ENCODE measurements around the gene TRIM17.
"Not testable (repeated sequence)": the region's sequence is repeated elsewhere in the genome, so short reads cannot be mapped to it uniquely, and the experiment has no call there.

Gene TRIM17

GRCh38 chr1:228446852-228447251 is 30.2 kb upstream of the TRIM17 start:
- no peak for DNase-seq

DNA sequence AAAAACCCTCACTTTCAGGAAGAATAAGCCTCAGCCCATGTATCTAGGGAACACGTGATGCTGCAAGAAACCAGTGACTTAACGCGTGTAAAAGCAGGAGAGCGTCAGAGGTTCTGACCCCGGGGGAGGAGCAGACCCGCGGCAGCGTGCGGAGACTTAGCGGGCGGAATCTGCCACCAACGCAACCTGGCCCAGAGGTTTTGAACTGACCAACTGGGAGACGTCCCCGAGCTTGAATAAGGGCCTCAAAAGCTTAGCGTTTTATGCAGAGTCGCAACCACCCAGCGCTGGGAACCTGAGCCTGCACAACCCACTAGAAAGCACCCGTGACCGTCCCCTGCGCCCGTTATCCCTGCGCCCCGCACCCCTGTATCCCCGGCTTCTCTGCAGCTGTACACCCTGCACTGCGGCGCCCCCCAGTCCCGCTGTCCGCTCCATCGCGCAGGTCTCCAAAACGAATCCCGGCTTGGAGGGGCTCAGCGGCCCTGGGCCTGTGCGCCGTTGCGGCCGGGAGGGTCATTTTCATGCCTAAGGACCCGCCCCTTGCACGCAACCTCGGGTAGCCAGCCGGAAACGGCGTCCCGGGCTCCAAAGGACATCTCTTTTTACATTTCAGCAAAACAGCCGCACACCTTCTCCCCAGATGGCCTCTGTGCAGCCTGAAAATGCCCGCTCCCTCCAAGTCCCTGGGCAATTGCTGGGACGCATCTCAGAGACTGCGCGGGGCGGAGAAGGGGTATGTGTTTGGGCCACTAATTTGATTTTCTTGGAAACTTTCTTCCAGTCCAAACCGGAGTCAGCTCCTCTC is 29.4 kb upstream of the TRIM17 start:
- DNase-seq = no peak

- no peak for DNase-seq
Measured at GRCh38 chr1:228445490-228445842, 28.8 kb upstream of the TRIM17 start.

GRCh38 chr1:228443395-228443794 is 26.7 kb upstream of the TRIM17 start:
- DNase-seq = no peak

- DNase-seq = no peak
Measured at GRCh38 chr1:228440761-228441500, 24.3 kb upstream of the TRIM17 start.

DNA sequence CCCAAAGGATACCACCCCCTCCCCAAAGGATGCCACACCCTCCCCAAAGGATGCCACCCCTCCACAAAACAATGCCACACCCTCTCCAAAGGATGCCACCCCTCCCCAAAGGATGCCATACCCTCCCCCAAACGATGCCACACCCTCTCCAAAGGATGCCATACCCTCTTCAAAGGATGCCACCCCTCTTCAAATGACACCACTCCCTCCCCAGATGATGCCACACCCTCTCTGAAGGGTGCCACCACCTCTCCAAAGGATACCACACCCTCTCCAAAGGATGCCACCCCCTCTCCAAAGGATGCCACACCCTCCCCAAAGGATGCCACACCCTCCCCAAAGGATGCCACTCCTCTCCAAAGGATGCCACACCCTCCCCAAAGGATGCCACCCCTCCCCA is 21.6 kb upstream of the TRIM17 start:
- no peak for DNase-seq

- DNase-seq = no peak
Measured at GRCh38 chr1:228437424-228437962, 20.8 kb upstream of the TRIM17 start.

DNA sequence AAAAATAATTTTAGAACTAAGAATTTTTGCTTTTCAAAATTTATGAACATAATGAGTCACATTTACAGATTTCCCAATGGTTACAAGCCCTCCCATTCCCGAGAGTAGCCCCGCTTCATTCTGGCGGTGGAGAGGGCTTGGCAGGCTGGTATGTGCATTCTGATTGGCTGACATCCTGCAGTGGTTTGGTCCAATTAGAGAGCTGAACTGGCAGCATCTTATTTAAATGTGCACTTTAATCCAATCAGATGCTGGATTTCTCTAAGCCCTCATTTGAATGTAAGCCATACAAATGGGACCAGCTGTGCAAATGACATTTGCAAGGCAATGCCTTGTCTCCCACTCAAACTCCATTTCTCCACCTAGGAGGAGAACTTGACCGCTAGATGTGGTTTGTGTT is 18.0 kb upstream of the TRIM17 start:
- DNase-seq = no peak

GRCh38 chr1:228433337-228434053 is 16.8 kb upstream of the TRIM17 start:
- not testable (repeated sequence) for DNase-seq

DNA sequence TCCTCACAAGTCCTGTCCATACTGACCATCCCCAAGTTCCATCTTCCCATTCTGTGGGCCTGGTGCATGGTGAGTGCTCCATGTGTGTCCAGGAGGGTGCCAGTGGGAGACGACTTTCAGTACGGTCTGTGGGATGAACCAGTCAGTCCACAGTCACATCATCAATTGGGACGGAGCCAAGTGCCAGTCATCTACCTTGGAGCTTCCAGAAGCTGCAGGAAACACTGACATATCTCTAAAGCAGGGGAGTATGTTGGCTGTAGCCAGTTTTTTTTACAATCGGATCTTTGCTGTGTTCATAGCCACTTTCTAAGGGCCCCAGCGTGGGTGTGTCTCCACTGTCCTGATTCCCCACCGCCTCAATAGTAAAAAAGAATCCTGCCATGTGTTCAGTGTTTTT is 13.6 kb upstream of the TRIM17 start:
- DNase-seq = no peak

DNA sequence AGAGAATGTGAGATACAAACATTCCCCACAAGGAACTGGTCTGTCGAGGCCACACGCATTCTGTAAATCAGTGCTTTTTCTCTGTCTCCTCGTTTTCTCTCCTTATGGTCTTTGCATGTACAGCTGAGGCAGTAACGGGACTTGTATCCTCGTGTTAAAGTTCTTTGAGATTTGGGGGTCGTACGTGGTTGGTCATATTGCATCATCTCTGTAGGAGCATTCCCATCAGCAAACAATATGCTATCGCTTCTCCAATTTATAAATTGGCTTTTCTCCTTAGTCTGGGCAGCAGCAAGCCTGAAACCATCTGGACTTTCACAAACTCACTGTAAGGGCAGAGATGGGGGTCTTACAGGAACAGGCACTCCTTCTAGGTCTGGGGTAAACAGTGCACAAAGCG is 13.0 kb upstream of the TRIM17 start:
- no peak for DNase-seq

- DNase-seq = no peak
Measured at GRCh38 chr1:228429007-228429406, 12.3 kb upstream of the TRIM17 start.

DNA sequence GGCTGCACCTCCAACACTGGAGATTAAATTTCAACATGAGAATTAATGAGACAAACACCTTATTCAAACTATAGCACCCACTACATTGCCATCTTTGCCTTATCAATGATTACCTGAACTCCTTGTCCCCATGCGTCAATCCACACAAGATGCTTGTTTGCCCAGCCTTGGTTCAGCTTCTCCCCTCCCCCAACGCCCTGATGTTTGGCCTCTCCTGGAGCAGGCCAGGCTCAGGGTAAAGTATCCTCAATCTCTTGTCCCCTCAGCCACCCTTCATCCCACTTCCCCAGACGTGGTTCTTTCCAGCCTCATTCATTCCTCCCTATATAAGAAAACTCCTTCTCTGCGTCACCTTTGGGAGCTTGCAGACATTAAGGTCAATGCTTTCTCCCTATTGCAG is 11.8 kb upstream of the TRIM17 start:
- no peak for DNase-seq

- no peak for DNase-seq
Measured at GRCh38 chr1:228426518-228427175, 10.0 kb upstream of the TRIM17 start.

DNA sequence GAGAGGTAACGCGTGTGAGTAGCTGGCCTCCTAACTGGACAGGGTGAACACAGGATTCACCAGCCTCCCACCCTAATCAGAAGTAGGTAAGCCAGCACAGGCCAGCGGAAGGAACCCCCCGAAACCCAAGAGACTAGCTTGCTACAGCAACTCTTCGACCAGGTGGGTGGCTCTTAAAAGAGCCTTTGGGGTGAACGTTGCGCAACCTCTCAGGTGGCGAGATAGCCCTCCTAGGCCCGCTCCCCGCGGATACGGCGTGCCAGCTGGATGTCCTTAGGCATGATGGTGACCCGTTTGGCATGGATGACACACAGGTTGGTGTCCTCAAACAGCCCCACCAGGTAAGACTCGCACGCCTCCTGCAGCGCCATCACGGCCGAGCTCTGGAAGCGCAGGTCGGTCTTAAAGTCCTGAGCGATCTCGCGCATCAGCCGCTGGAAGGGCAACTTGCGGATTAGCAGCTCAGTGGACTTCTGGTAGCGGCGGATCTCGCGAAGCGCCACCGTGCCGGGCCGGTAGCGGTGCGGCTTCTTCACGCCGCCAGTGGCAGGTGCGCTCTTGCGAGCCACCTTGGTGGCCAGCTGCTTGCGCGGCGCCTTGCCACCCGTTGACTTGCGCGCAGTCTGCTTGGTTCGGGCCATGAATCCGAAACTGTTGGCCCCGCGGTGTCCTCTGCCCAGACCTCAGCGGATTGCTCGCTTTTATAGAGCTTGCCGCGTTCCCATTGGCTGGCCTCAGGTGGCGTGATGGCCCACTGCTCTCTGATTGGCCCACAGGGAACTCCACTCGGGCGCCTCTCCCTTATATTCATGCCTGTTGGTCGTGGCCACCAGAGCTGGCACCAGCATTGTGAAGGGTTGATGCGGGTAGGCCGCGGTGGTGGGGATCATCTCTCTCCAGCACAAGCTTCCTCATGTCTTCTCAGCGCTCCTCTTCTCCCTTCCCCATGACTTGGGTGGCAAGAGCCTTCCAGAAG is 8.3 kb upstream of the TRIM17 start:
- DNase-seq = no peak

GRCh38 chr1:228423404-228424053 is 6.9 kb upstream of the TRIM17 start:
- no peak for DNase-seq

DNA sequence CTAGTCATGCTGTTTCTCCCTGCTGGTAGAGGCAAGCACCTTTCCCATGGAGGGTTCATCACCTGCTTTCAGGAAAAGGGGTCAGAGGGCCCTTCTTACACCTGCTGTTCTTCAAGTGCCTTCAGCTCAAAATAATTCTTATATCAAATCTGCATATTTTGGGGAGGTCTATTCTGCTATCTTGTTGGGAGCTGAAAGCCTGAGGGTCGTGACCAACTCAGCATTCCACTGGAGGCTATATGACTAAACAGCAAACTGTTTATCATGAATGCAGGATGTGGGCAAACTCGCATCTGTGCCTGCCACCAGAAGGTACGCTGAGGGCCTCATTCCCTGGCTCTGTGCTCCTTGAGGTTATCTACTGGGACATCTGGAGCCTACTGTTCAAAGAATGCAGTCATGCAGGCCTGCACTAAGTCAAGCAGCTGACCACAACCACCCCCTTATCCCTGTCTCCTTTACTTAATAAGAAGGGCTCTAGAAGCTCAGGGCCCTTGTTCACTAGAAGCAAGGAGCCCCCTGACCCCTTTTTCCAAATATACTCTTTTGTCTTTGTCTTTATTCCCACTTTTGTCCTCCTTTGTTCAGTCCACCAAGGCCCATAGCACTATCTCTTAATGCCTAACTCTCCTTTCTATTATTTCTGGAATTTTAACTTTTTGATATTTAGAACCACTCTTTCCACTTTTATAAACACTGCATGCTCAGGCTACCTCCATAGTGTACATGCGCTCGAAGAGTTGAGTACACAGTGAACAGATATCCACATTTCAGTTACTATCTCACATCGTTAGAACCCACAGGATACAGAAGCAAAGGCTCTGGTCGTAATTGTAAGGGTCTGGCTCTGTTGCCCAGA is 4.5 kb upstream of the TRIM17 start:
- DNase-seq = no peak

- DNase-seq = no peak
Measured at GRCh38 chr1:228417483-228418203, 982 bp upstream of the TRIM17 start.

DNA sequence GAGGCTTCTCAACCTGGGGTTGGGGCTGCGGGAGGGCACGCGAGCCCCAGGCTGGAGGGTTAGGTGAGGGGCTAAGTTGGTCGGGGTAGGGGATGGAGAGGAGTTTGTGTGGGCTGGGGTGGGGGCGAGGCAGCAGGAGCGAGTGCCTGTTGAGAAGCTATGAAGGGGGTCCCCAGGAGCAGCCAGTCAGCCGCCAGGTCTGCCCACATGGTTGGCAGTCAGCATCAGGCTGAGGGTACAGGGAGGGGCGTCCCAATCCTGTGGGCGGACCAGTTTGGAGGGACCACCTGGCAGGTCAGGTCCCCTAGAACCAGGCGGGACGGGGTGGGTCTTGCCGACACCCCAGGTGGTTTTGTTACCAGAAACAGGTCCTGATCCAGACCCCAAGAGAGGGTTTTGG is 400 bp upstream of the TRIM17 start:
- no peak for DNase-seq

GRCh38 chr1:228415853-228416216 is 826 bp downstream of the TRIM17 start:
- no peak for DNase-seq
